ENCODE measurements around the gene GRIK1.

The GRIK1 gene

DNA sequence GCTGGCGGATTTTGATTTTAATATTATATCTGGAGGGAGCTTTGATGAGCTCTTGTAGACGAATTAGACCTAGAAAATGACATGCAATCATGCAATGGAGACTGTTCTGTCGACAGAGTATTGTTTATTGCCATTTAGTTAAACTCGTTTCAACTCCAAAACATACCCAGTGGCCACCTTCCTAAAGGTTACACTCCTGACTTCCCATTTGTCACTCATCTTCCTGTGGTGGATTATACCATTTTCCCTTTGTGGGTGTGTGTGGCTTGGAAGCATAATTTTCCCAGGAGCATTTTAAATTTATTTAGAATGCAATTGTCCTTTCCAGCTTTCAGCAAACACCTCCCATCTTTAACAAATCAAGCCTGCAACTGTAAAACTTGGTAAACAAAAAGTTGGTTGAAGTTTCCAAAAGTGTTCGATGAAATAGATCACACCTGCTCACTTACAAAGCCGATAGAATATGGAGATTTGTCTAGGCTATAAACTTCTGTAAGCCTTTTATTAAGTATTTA is 266.6 kb downstream of the GRIK1 start:
- ChIA-PET CTCF (interaction anchor here (1.5 kb wide), 1 partner anchor 11 kb away, joined by 3 read pairs; no protein-coding TSS in a partner anchor), POLR2A (no interaction called here)
- Histone ChIP-seq H3K36me3 (ENCODE audit: control insufficient read depth in 2 of 2, insufficient read depth in 1 of 2, low read length in 2 of 2) (no peaks in the 10 kb centered on the region), H3K4me3 (ENCODE audit: low read depth, low read length) (no peak overlapping the region), H3K27ac (ENCODE audit: extremely low read depth, low read depth, low read length) (no peak overlapping the region), H3K9me3 (ENCODE audit: control insufficient read depth, insufficient read depth, low read depth, low read length) (no peaks in the 10 kb centered on the region), H3K4me1 (ENCODE audit: control insufficient read depth, insufficient read depth, low read length) (no peaks in the 10 kb centered on the region)
- TF ChIP-seq, protein P1, sequence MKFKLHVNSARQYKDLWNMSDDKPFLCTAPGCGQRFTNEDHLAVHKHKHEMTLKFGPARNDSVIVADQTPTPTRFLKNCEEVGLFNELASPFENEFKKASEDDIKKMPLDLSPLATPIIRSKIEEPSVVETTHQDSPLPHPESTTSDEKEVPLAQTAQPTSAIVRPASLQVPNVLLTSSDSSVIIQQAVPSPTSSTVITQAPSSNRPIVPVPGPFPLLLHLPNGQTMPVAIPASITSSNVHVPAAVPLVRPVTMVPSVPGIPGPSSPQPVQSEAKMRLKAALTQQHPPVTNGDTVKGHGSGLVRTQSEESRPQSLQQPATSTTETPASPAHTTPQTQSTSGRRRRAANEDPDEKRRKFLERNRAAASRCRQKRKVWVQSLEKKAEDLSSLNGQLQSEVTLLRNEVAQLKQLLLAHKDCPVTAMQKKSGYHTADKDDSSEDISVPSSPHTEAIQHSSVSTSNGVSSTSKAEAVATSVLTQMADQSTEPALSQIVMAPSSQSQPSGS (tag by site-specific recombination; IDR thresholded peaks at IDR 0.05; ENCODE audit: low read depth): no peak
- TF ChIP-seq, protein P2, sequence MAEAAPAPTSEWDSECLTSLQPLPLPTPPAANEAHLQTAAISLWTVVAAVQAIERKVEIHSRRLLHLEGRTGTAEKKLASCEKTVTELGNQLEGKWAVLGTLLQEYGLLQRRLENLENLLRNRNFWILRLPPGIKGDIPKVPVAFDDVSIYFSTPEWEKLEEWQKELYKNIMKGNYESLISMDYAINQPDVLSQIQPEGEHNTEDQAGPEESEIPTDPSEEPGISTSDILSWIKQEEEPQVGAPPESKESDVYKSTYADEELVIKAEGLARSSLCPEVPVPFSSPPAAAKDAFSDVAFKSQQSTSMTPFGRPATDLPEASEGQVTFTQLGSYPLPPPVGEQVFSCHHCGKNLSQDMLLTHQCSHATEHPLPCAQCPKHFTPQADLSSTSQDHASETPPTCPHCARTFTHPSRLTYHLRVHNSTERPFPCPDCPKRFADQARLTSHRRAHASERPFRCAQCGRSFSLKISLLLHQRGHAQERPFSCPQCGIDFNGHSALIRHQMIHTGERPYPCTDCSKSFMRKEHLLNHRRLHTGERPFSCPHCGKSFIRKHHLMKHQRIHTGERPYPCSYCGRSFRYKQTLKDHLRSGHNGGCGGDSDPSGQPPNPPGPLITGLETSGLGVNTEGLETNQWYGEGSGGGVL (tag by site-specific recombination; IDR thresholded peaks at IDR 0.05): no peak

DNA sequence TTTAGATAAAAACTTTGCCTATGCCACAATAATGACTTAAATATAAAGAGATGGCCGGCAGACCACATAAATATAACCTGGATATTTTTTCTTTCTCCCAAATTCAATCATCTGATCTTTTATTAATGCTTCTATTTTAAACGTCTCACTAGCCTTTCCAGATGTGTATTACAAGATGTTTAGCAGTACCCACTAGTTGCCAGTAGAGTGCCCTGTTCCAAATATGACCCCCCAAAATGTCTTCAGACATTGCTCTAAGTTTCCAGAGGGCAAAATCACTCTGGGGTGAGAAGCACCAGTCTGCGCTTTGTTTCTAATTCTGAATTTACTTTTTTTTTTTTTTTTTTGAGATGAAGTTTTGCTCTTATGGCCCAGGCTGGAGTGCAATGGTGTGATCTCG is 268.1 kb downstream of the GRIK1 start:
- no peaks in the 10 kb centered on the region for H3K9me3 ChIP-seq (ENCODE audit: control insufficient read depth, insufficient read depth, low read depth, low read length)
- ChIA-PET CTCF (interaction anchor here (0.7 kb wide), 1 partner anchor 95 kb away, joined by 3 read pairs; no protein-coding TSS in a partner anchor), POLR2A (no interaction called here)
- TF ChIP-seq, protein P3, sequence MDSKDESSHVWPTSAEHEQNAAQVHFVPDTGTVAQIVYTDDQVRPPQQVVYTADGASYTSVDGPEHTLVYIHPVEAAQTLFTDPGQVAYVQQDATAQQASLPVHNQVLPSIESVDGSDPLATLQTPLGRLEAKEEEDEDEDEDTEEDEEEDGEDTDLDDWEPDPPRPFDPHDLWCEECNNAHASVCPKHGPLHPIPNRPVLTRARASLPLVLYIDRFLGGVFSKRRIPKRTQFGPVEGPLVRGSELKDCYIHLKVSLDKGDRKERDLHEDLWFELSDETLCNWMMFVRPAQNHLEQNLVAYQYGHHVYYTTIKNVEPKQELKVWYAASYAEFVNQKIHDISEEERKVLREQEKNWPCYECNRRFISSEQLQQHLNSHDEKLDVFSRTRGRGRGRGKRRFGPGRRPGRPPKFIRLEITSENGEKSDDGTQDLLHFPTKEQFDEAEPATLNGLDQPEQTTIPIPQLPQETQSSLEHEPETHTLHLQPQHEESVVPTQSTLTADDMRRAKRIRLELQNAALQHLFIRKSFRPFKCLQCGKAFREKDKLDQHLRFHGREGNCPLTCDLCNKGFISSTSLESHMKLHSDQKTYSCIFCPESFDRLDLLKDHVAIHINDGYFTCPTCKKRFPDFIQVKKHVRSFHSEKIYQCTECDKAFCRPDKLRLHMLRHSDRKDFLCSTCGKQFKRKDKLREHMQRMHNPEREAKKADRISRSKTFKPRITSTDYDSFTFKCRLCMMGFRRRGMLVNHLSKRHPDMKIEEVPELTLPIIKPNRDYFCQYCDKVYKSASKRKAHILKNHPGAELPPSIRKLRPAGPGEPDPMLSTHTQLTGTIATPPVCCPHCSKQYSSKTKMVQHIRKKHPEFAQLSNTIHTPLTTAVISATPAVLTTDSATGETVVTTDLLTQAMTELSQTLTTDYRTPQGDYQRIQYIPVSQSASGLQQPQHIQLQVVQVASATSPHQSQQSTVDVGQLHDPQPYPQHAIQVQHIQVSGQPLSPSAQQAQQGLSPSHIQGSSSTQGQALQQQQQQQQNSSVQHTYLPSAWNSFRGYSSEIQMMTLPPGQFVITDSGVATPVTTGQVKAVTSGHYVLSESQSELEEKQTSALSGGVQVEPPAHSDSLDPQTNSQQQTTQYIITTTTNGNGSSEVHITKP (tag by site-specific recombination; IDR thresholded peaks at IDR 0.05): no peak
- TF ChIP-seq REPIN1 (tag by site-specific recombination; IDR thresholded peaks at IDR 0.05; ENCODE audit: low read depth): no peak
- no peak for TF ChIP-seq SP2 (tag by site-specific recombination; IDR thresholded peaks at IDR 0.05)
- no peak for TF ChIP-seq ZSCAN30 (tag by site-specific recombination; IDR thresholded peaks at IDR 0.05)
- no peak for TF ChIP-seq ZNF221 (tag by site-specific recombination; IDR thresholded peaks at IDR 0.05; ENCODE audit: borderline replicate concordance)
- no peak for TF ChIP-seq ZNF544 (tag by site-specific recombination; IDR thresholded peaks at IDR 0.05)
- TF ChIP-seq OSR2 (tag by site-specific recombination; IDR thresholded peaks at IDR 0.05): no peak
- no peak for TF ChIP-seq ZFP41 (tag by site-specific recombination; IDR thresholded peaks at IDR 0.05; ENCODE audit: borderline replicate concordance)
- TF ChIP-seq ZNF660 (tag by site-specific recombination; IDR thresholded peaks at IDR 0.05): no peak
- no peak for TF ChIP-seq ZBTB20 (tag by site-specific recombination; IDR thresholded peaks at IDR 0.05)
- no peak for TF ChIP-seq ZNF624 (tag by site-specific recombination; IDR thresholded peaks at IDR 0.05)
- no peak for TF ChIP-seq ZNF335 (tag by site-specific recombination; conservative IDR thresholded peaks at IDR 0.05)
- TF ChIP-seq, protein P4, sequence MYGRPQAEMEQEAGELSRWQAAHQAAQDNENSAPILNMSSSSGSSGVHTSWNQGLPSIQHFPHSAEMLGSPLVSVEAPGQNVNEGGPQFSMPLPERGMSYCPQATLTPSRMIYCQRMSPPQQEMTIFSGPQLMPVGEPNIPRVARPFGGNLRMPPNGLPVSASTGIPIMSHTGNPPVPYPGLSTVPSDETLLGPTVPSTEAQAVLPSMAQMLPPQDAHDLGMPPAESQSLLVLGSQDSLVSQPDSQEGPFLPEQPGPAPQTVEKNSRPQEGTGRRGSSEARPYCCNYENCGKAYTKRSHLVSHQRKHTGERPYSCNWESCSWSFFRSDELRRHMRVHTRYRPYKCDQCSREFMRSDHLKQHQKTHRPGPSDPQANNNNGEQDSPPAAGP (tag by site-specific recombination; IDR thresholded peaks at IDR 0.05): no peak
- TF ChIP-seq KLF10 (tag by site-specific recombination; IDR thresholded peaks at IDR 0.05): no peak
- no peak for TF ChIP-seq ZNF274 (IDR thresholded peaks at IDR 0.05; ENCODE audit: low read length)
- no peak for TF ChIP-seq ZNF274 (tag by site-specific recombination; IDR thresholded peaks at IDR 0.05; ENCODE audit: borderline replicate concordance)
- no peak for TF ChIP-seq GLIS2 (tag by site-specific recombination; IDR thresholded peaks at IDR 0.05)
- no peak for TF ChIP-seq ZFP37 (tag by site-specific recombination; IDR thresholded peaks at IDR 0.05)
- TF ChIP-seq ZNF157 (tag by site-specific recombination; IDR thresholded peaks at IDR 0.05): no peak
- no peak for TF ChIP-seq ZNF19 (tag by site-specific recombination; IDR thresholded peaks at IDR 0.05; ENCODE audit: low read depth)
- H3K4me1 ChIP-seq (ENCODE audit: control insufficient read depth, insufficient read depth, low read length): no peaks in the 10 kb centered on the region
- no peak overlapping the region for H3K27ac ChIP-seq (ENCODE audit: extremely low read depth, low read depth, low read length)
- H3K4me3 ChIP-seq (ENCODE audit: low read depth, low read length): no peak overlapping the region
- H3K36me3 ChIP-seq (ENCODE audit: control insufficient read depth in 2 of 2, insufficient read depth in 1 of 2, low read length in 2 of 2): no peaks in the 10 kb centered on the region
